Measurements from ENCODE around the gene LDLRAD3.

- TF ChIP-seq CTCF (IDR thresholded peaks at IDR 0.05) (no peak), POLR2A (IDR thresholded peaks at IDR 0.05) (no peak)
Observed at GRCh38 chr11:36029616-36030015, 85.8 kb downstream of the LDLRAD3 start.

Data from adrenal gland (tissue), 5 donors.